T-helper 1 cell (primary cell): ENCODE data around the gene IL13RA2.

ENCODE experiments used
- DNase-seq, 5 donors: peaks; one replicate each; pipeline ENCODE4 v3.0.0-alpha.2; 2012 to 2020

The IL13RA2 gene

GRCh38 chrX:114985967-114986592 is 31.3 kb downstream of the IL13RA2 start:
- no peak for DNase-seq

- DNase-seq, result no peak
These were observed 41.1 kb downstream of the IL13RA2 start for GRCh38 chrX:114976292-114976691.

GRCh38 chrX:114973013-114973412 is 44.4 kb downstream of the IL13RA2 start:
- DNase-seq, result no peak

- no peak for DNase-seq
These were observed 46.6 kb downstream of the IL13RA2 start for GRCh38 chrX:114970806-114971205.

- no peak for DNase-seq
These were observed 53.0 kb downstream of the IL13RA2 start for GRCh38 chrX:114964374-114964773.

GRCh38 chrX:114962209-114962608 is 55.2 kb downstream of the IL13RA2 start:
- no peak for DNase-seq

- DNase-seq, result no peak
These were observed 57.7 kb downstream of the IL13RA2 start for GRCh38 chrX:114959729-114960128.
